HG03439 (cell line): ENCODE data around the gene CLASP2.

ENCODE experiments used
- ATAC-seq: cut with Tn5 transposase; IDR thresholded peaks from one replicate; pipeline ENCODE4 v1.9.1; 2021; ENCODE audit warnings: mild to moderate bottlenecking, moderate library complexity; ENCODE audit not compliant: unreplicated experiment

The CLASP2 gene

GRCh38 chr3:33547101-33547500 is 171.0 kb downstream of the CLASP2 start:
- no peak for ATAC-seq

DNA sequence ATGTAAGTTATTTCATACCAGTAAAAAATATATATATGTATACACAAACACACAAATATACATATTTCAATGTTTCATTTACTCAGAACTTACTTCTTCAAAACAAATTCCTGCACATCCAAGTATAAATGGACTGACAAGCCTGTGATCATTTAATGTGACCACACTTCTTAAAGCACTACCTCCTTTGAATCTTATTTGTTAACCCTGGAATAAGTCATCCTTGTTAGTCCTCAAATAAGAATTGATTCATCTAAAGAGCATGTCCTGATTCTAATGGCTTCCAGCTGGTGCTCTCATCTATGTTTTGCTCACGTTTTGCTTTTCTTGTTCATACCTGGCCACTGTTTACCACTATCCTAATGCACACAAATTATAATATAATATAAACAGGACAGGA is 173.9 kb downstream of the CLASP2 start:
- ATAC-seq: no peak

DNA sequence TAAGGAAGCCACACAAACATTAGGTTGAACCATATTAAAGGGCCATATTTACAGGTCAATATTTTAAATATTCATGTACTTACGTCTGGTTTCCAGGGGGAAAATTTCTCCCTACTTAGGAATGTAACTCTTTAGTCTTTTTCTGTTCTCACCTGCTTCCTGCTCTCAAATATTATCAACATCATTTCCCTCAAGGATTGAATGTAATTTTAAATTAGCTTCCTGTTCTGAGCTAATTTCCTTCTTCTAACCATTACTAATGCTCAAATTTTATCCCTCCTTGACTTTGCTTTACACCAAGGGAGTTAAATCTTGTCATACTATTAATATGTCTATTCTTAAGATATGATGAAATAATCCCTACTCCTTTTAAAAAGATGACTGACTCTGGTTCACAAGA is 174.5 kb downstream of the CLASP2 start:
- ATAC-seq: no peak

GRCh38 chr3:33541918-33542317 is 176.1 kb downstream of the CLASP2 start:
- ATAC-seq: no peak

GRCh38 chr3:33538678-33539339 is 179.2 kb downstream of the CLASP2 start:
- ATAC-seq: no peak

DNA sequence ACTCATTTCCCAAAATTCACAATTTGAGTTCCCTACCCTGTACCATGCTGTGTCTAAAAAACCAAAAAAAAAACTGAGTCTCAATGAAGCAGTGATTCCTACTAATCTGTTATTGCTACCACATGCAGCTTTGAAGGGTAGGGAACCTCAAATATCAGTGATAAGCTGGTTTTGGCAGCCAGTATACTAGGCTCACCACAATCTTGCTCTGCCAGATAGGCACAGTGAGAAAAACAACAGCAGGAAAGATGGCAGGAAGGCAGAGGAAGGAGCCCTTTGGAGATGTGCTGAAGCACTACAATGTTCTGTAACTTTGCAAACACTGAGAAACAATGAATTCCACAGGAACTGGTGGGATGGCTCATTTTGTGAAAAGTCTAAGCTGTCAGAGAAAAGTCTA is 180.9 kb downstream of the CLASP2 start:
- no peak for ATAC-seq

DNA sequence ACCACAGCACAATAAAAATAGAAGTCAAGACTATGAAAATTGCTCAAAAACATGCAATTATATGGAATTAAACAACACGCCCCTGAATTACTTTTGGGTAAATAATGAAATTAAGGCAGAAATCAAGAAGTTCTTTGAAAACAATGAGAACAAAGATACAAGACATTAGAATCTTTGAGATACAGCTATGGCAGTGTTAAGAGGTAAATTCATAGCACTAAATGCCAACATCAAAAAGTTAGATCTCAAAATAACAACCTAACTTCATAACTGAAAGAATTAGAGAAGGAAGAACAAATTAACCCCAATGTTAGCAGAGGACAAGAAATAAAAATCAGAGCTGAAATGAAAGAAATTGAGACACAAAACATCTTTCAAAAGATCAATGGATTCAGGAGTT is 191.3 kb downstream of the CLASP2 start:
- no peak for ATAC-seq

GRCh38 chr3:33525232-33525631 is 192.8 kb downstream of the CLASP2 start:
- no peak for ATAC-seq

- ATAC-seq: no peak
These were observed 194.9 kb downstream of the CLASP2 start for GRCh38 chr3:33523093-33523667.

DNA sequence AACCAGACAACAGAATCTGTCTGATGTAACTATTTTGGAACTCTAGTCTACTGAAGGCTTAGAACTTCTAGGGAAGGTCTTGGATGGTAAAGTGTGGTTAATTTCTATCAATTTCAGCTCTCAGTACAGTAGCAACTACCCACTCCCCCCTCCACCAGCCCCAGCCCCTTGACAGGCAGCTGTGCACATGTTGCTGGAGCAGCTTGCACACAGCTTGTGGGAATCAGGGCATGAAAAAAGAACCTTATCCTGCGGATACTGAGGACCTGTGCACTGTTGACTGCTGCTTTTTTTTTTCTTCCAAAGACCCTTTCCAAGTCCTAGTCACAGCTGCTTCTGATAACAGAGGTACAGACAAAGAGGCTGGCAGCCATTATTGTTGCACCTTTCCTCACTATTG is 196.3 kb downstream of the CLASP2 start:
- ATAC-seq: no peak

GRCh38 chr3:33513262-33513863 is 204.7 kb downstream of the CLASP2 start:
- no peak for ATAC-seq

GRCh38 chr3:33505027-33505426 is 213.0 kb downstream of the CLASP2 start:
- no peak for ATAC-seq

- ATAC-seq: no peak
These were observed 221.6 kb downstream of the CLASP2 start for GRCh38 chr3:33496449-33496848.

DNA sequence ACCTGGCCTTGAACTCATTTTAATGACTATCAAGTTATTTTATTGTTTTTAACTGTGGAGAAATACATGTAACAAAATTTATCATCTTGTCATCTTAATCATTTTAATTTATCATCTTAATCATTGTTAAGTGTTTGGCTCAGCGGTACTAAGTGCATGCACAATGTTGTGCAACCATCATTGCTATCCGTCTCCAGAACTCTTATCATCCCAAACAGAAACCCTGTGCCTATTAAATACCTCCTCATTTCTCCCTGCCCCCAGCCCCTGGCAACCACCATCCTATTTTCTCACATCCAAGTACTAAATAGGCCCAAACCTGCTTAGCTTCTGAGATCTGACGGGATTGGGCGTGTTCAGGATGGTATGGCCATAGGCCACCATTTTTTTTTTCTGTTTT is 226.3 kb downstream of the CLASP2 start:
- no peak for ATAC-seq

DNA sequence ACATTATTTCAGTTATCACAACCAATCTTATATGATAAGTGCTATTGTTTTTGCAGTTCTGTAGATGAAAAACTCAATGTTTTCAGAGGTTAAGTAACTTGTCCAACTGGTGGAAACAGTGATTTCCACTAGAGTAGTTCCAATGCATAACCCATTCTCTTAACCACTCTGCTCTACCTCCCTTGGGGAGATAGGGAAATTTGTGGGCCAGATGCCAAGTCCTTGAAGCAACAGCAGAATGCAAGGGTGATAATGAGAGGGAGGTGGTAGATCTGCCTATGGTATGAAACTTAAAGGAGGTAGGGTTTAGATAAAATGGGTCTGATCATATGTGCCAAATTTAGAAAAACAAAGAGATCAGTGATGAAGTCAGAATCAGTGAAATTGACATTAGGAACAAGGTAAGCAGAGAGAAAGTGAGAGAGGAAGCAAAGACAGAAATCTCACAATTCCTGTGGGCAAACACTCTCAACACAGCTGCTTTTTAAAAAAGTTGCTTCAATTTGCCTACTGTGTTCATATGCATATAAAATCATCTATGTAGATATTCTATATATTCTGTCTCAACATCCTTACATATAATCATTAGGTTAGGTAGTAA is 227.3 kb downstream of the CLASP2 start:
- ATAC-seq: no peak

DNA sequence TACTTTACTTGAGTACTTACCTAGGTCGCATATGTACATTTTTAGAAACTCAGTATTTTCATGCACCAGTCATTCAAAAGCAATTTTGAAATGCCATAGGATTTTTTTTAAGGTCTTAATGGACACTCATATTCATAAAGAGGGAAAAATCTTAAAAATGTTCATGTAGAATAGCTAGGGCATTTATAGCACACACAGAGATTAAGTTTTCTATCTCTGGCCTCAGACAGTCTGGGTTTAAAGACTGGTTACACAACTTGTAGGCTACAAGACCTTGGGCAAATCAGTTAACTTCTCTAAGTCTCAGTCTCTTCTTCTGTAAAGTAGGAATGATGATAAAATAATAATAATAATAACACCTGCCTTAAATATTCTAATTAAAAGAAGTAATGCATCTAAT is 229.4 kb downstream of the CLASP2 start:
- ATAC-seq: no peak

GRCh38 chr3:33488246-33488645 is 229.8 kb downstream of the CLASP2 start:
- ATAC-seq: no peak

DNA sequence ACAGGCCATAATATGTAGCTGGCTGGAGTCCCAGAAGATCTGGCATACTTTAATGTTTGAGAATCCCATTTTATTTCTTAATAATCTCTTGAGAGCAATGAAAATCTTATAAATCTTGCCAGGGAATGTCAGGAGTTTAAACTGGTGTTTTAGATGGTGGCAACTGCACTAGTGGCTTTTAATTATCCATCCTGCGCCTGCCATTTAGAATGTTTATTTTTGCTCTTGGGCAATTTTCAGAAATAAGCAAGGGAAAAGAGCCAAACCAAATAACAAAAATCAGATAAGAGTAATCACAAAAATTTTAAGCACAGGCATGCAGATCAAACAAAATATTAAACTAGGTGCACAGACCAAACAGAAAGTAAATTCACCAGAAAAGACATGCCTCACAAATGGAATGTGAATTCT is 235.9 kb downstream of the CLASP2 start:
- no peak for ATAC-seq

- no peak for ATAC-seq
These were observed 243.2 kb downstream of the CLASP2 start for GRCh38 chr3:33474896-33475295.

DNA sequence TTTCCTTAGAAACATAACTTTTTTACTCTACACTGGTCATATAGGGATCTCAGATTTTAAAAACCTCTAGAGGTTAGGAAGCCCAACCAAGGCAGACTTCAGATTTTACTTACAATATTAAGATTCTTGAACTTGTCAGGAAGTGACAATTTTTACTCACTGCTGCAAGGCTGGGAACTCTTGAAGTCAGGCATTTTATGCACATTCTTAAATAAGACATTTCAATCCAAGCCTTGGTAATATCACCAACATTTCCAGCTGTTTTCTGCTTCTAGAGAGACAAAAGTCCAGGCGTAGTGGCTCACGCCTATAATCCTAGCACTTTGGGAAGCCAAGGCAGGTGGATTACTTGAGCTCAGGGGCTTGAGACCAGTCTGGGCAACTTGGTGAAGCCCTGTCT is 244.2 kb downstream of the CLASP2 start:
- ATAC-seq: no peak

GRCh38 chr3:33467786-33468185 is 250.3 kb downstream of the CLASP2 start:
- ATAC-seq: no peak

DNA sequence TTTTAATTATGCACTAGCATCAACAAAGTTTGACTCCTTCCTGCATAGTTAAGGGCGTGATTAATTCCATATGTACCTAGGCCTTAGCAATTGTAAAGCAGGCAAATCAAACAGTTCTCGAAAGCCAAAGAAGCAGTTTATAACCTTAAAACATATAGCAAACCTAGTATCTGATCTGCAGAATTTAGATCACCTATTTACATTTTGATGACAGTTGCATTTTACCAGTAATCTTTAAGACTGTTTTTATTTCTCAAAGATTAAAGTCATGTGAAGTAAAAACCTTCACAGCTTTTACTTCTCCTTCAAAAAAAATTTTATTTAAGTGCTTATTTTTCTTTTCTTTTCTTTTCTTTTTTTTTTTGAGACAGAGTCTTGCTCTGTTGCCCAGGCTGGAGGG is 257.0 kb downstream of the CLASP2 start:
- no peak for ATAC-seq
